Urinary bladder (tissue), 4 donors: ENCODE results near the gene PEAK1. TPM values are rescaled to one million over a fixed set of nuclear protein-coding genes. Genes with fewer than 3 reads are reported as not detected.

Experiments
- DNase-seq: peaks from one replicate; pipeline ENCODE4 v3.0.0-alpha.2; 2015; ENCODE audit errors: extremely low spot score
- H3K27ac ChIP-seq: one replicate; pipeline ENCODE4 v1.5.1; 2013; ENCODE audit warnings: low read depth, mild to moderate bottlenecking, moderate library complexity
- H3K36me3 ChIP-seq: one replicate; pipeline ENCODE4 v1.6.1; 2013; ENCODE audit warnings: mild to moderate bottlenecking, moderate library complexity; ENCODE audit not compliant: insufficient read depth
- H3K4me1 ChIP-seq: one replicate; pipeline ENCODE4 v1.6.1; 2013; ENCODE audit warnings: mild to moderate bottlenecking, moderate library complexity; ENCODE audit not compliant: insufficient read depth
- H3K4me3 ChIP-seq: one replicate; pipeline ENCODE4 v1.5.1; 2013; ENCODE audit warnings: low read depth, low read length
- WGBS: extraction: QIAGEN DNeasy Blood & Tissue Kit; methylation state at CpG from one replicate; pipeline ENCODE4 v1.1.7; 2013; 5-methylcytosine and 5-hydroxymethylcytosine counted together
- polyA plus RNA-seq: library from polyadenylated mRNA; stranded (reverse); fragments of 200-250 nt; gene quantifications from one replicate; pipeline ENCODE4 v1.2.3, GENCODE V29; 2013
- total RNA-seq: library from RNA; depleted of rRNA; stranded (reverse); fragments of >200 nt; gene quantifications from one replicate; pipeline ENCODE4 v1.2.3, GENCODE V29; 2014
- donor health status: healthy with polysubstance abuse.
- donor health status: healthy.

Gene PEAK1
- total and polyA plus RNA-seq, 2 donors = 15.7 to 146 TPM

GRCh38 chr15:77380033-77380432 is 39.9 kb downstream of the PEAK1 start:
- DNase-seq = no peak
- Histone ChIP-seq H3K4me3 (no peak overlapping the region), H3K36me3 (no peaks in the 10 kb centered on the region), H3K27ac (no peak overlapping the region), H3K4me1 (no peaks in the 10 kb centered on the region)
- 96% methylated on average over 4 of the region's 4 CpGs for WGBS

GRCh38 chr15:77376770-77377169 is 43.1 kb downstream of the PEAK1 start:
- Histone ChIP-seq H3K4me1 (no peaks in the 10 kb centered on the region), H3K4me3 (no peak overlapping the region), H3K27ac (no peak overlapping the region), H3K36me3 (no peaks in the 10 kb centered on the region)
- no peak for DNase-seq
- WGBS = 98% methylated on average over 1 of the region's 1 CpG

- H3K4me3 ChIP-seq = no peak overlapping the region
- no peak overlapping the region for H3K27ac ChIP-seq
- no peak for DNase-seq
- H3K36me3 ChIP-seq = no peaks in the 10 kb centered on the region
- H3K4me1 ChIP-seq = no peaks in the 10 kb centered on the region
- 98% methylated on average over 1 of the region's 1 CpG for WGBS
Measured at GRCh38 chr15:77375133-77375532, 44.8 kb downstream of the PEAK1 start.

GRCh38 chr15:77373441-77373840 is 46.5 kb downstream of the PEAK1 start:
- 74% methylated on average over 4 of the region's 4 CpGs for WGBS
- Histone ChIP-seq H3K4me1 (no peaks in the 10 kb centered on the region), H3K36me3 (no peaks in the 10 kb centered on the region), H3K27ac (no peak overlapping the region), H3K4me3 (no peak overlapping the region)
- no peak for DNase-seq

- no peak for DNase-seq
- Histone ChIP-seq H3K27ac (no peak overlapping the region), H3K36me3 (no peaks in the 10 kb centered on the region), H3K4me3 (no peak overlapping the region), H3K4me1 (no peaks in the 10 kb centered on the region)
- WGBS = 90% methylated on average over 5 of the region's 5 CpGs
Measured at GRCh38 chr15:77371850-77372563, 47.9 kb downstream of the PEAK1 start.

- 78% methylated on average over 8 of the region's 8 CpGs for WGBS
- no peak overlapping the region for H3K4me3 ChIP-seq
- DNase-seq = no peak
- H3K27ac ChIP-seq = no peak overlapping the region
- H3K36me3 ChIP-seq = no peaks in the 10 kb centered on the region
- no peaks in the 10 kb centered on the region for H3K4me1 ChIP-seq
Measured at GRCh38 chr15:77370580-77370979, 49.3 kb downstream of the PEAK1 start.

- WGBS = 66% methylated on average over 4 of the region's 4 CpGs
- Histone ChIP-seq H3K36me3 (no peaks in the 10 kb centered on the region), H3K4me1 (no peaks in the 10 kb centered on the region), H3K27ac (no peak overlapping the region), H3K4me3 (no peak overlapping the region)
- DNase-seq = no peak
Measured at GRCh38 chr15:77369168-77369567, 50.7 kb downstream of the PEAK1 start.

- DNase-seq = no peak
- H3K36me3 ChIP-seq = no peaks in the 10 kb centered on the region
Measured at GRCh38 chr15:77367631-77368030, 52.3 kb downstream of the PEAK1 start.

GRCh38 chr15:77361456-77361855 is 58.4 kb downstream of the PEAK1 start:
- WGBS = 94% methylated on average over 1 of the region's 1 CpG

More at GRCh38 chr15:77367631-77368030, 52.3 kb downstream of the PEAK1 start:
- 72% methylated on average over 2 of the region's 2 CpGs for WGBS
- Histone ChIP-seq H3K4me3 (no peak overlapping the region), H3K4me1 (no peaks in the 10 kb centered on the region), H3K27ac (no peak overlapping the region)

GRCh38 chr15:77358545-77359240 is 61.2 kb downstream of the PEAK1 start:
- Histone ChIP-seq H3K4me1 (no peaks in the 10 kb centered on the region), H3K36me3 (peaks cover 1% of the 10 kb centered on the region), H3K27ac (no peak overlapping the region), H3K4me3 (no peak overlapping the region)
- 88% methylated on average over 5 of the region's 5 CpGs for WGBS
- DNase-seq = no peak

More at GRCh38 chr15:77361456-77361855, 58.4 kb downstream of the PEAK1 start:
- Histone ChIP-seq H3K27ac (no peak overlapping the region), H3K36me3 (peaks cover 1% of the 10 kb centered on the region), H3K4me3 (no peak overlapping the region), H3K4me1 (no peaks in the 10 kb centered on the region)
- DNase-seq = no peak

- H3K27ac ChIP-seq = no peak overlapping the region
- DNase-seq = no peak
- peaks cover 1% of the 10 kb centered on the region for H3K36me3 ChIP-seq
- no peak overlapping the region for H3K4me3 ChIP-seq
- 97% methylated on average over 3 of the region's 3 CpGs for WGBS
- no peaks in the 10 kb centered on the region for H3K4me1 ChIP-seq
Measured at GRCh38 chr15:77356305-77356704, 63.6 kb downstream of the PEAK1 start.

- Histone ChIP-seq H3K36me3 (peaks cover 1% of the 10 kb centered on the region), H3K27ac (no peak overlapping the region), H3K4me1 (no peaks in the 10 kb centered on the region), H3K4me3 (no peak overlapping the region)
- WGBS = 96% methylated on average over 3 of the region's 3 CpGs
- no peak for DNase-seq
Measured at GRCh38 chr15:77355321-77355720, 64.6 kb downstream of the PEAK1 start.

GRCh38 chr15:77354063-77354462 is 65.8 kb downstream of the PEAK1 start:
- Histone ChIP-seq H3K27ac (no peak overlapping the region), H3K4me3 (no peak overlapping the region), H3K4me1 (no peaks in the 10 kb centered on the region), H3K36me3 (peaks cover under 1% of the 10 kb centered on the region)
- DNase-seq = no peak

GRCh38 chr15:77352887-77353286 is 67.0 kb downstream of the PEAK1 start:
- Histone ChIP-seq H3K4me3 (no peak overlapping the region), H3K4me1 (no peaks in the 10 kb centered on the region), H3K36me3 (no peaks in the 10 kb centered on the region), H3K27ac (no peak overlapping the region)
- WGBS = 42% methylated on average over 4 of the region's 4 CpGs
- DNase-seq = no peak
